ENCODE results near the gene INAFM2. TPM values are rescaled to one million over a fixed set of nuclear protein-coding genes. Genes with fewer than 3 reads are reported as not detected.

The INAFM2 gene
- total RNA-seq, 2 donors from 2014 or later: 9.2 to 48.3 TPM

DNA sequence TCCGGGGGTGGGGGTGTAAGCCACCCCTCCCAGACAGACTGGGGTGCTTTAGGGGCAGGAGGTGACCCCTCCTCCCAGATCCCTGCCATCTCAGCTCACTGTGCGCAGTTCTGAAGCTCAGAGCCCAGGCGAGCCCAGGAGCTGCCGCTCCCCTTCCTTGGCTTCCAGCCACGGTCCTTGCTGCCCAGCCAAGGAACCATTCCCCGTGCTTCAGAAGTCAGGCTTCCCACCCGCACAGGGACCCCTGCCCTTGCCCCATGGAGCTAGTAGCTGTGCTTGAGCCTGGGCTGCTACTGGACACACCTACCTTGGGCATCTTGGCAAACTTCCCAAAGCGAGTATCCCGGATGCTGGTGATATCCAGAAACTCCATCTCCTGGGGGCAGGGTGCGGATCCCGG is 20.5 kb upstream of the INAFM2 start:
- ATAC-seq (no peak), DNase-seq (no peak)
- Mint-ChIP-seq H3K4me1 (peaks cover 17% of the 10 kb centered on the region), H3K27ac (no peak overlapping the region), H3K36me3 (ENCODE audit: low read depth) (no peaks in the 10 kb centered on the region), H3K27me3 (no peaks in the 10 kb centered on the region), H3K4me3 (no peak overlapping the region)
- no peaks in the 10 kb centered on the region for H3K9me3 ChIP-seq (ENCODE audit: control insufficient read depth, low read length, poor library complexity, severe bottlenecking)

DNA sequence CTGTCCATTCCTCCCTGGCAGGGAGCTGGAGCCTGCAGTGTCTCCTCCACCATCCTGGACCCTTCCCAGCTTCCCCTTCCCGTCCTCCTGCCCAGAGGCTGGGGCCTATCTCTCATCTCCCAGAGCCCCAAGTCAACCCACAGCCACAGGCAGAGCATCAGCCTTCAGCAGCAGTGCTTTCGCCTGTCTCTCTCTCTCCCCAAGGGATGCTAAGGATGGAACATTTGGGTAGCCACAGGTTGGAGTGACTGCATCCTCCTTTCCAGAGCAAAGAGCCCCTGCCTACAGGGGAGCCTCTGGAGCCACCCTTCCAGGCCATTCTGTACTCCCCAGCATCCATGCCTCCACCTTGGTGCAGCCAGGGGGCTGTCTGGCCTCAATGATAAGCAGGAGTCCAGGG is 19.9 kb upstream of the INAFM2 start:
- peak overlapping the region; percentile 41 for H3K4me3 Mint-ChIP-seq
- no peaks in the 10 kb centered on the region for H3K9me3 ChIP-seq (ENCODE audit: control insufficient read depth, low read length, poor library complexity, severe bottlenecking)
- no peak for DNase-seq
- peak overlapping the region; percentile 73 for H3K27ac Mint-ChIP-seq
- H3K27me3 Mint-ChIP-seq: no peaks in the 10 kb centered on the region
- H3K36me3 Mint-ChIP-seq (ENCODE audit: low read depth): no peaks in the 10 kb centered on the region
- no peak for ATAC-seq
- H3K4me1 Mint-ChIP-seq: peaks cover 17% of the 10 kb centered on the region

DNA sequence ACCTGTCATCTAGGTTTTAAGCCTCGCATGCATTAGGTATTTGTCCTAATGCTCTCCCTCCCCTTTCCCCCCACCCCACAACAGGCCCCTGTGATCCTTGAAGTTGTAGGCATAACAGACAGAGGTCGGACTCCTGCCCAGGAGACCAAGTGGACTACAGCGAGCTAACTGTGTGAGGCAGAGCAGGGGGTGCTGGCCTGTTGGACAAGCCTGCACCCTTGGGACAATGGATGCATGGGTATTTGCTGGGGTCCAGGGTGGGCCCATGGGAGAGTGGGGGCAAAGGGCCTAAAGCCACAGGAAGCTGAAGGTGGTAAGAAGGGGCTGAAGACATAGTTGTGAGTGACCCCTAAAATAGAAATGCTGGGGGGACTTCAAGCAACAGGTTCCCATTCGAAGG is 18.2 kb upstream of the INAFM2 start:
- no peaks in the 10 kb centered on the region for H3K9me3 ChIP-seq (ENCODE audit: control insufficient read depth, low read length, poor library complexity, severe bottlenecking)
- no peaks in the 10 kb centered on the region for H3K36me3 Mint-ChIP-seq (ENCODE audit: low read depth)
- H3K27ac Mint-ChIP-seq: no peak overlapping the region
- H3K4me3 Mint-ChIP-seq: peak overlapping the region; percentile 95
- ATAC-seq: no peak
- H3K4me1 Mint-ChIP-seq: peaks cover 30% of the 10 kb centered on the region
- DNase-seq: no peak
- H3K27me3 Mint-ChIP-seq: no peaks in the 10 kb centered on the region

DNA sequence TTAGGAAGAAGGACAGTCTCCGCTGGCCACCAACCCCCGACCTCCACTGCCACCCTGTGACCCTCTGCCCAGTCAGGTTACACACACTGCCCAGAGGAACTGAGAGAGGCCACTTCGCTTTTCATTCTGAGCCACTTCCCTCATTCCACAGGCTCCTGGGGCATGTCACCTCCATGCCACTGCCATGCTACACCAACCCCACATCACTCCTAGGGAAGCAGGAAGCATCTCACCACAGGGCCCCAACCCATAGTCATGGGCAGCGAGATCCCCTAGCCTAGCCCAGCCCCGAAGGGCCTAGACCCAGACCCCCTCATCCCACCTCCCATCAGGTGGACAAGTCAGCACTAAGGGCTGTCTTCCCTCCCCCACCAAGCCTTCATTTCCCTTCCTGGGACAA is 17.1 kb upstream of the INAFM2 start:
- peak overlapping the region; percentile 90 for H3K27ac Mint-ChIP-seq
- DNase-seq (no peak), ATAC-seq (no peak)
- H3K36me3 Mint-ChIP-seq (ENCODE audit: low read depth): no peaks in the 10 kb centered on the region
- peaks cover 30% of the 10 kb centered on the region for H3K4me1 Mint-ChIP-seq
- no peaks in the 10 kb centered on the region for H3K9me3 ChIP-seq (ENCODE audit: control insufficient read depth, low read length, poor library complexity, severe bottlenecking)
- no peaks in the 10 kb centered on the region for H3K27me3 Mint-ChIP-seq
- H3K4me3 Mint-ChIP-seq: peak overlapping the region; percentile 95

DNA sequence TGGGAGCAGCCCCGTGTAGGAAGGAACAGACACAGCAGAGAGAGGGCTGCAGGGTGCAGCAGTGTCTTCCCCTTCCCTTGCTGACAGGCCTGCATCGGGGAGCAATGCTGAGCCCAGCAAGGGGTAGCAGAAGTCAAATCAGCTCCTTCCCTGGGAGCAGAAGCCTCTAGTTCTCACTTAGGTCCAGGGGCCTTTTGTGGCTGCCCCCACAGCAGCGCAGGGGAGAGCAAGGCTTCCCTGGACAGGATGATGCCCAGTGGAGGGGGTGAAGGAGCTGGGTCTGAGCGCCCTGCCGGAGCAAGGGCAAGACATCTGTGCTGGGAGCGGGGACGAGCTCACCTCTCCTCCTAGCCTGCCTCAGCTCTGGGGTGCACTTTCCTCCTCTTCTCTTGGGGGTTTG is 16.6 kb upstream of the INAFM2 start:
- Mint-ChIP-seq H3K27me3 (no peaks in the 10 kb centered on the region), H3K4me1 (peaks cover 30% of the 10 kb centered on the region), H3K36me3 (ENCODE audit: low read depth) (no peaks in the 10 kb centered on the region), H3K4me3 (peak overlapping the region; percentile 95), H3K27ac (peak overlapping the region; percentile 90)
- ATAC-seq (no peak), DNase-seq (no peak)
- H3K9me3 ChIP-seq (ENCODE audit: control insufficient read depth, low read length, poor library complexity, severe bottlenecking): no peaks in the 10 kb centered on the region

DNA sequence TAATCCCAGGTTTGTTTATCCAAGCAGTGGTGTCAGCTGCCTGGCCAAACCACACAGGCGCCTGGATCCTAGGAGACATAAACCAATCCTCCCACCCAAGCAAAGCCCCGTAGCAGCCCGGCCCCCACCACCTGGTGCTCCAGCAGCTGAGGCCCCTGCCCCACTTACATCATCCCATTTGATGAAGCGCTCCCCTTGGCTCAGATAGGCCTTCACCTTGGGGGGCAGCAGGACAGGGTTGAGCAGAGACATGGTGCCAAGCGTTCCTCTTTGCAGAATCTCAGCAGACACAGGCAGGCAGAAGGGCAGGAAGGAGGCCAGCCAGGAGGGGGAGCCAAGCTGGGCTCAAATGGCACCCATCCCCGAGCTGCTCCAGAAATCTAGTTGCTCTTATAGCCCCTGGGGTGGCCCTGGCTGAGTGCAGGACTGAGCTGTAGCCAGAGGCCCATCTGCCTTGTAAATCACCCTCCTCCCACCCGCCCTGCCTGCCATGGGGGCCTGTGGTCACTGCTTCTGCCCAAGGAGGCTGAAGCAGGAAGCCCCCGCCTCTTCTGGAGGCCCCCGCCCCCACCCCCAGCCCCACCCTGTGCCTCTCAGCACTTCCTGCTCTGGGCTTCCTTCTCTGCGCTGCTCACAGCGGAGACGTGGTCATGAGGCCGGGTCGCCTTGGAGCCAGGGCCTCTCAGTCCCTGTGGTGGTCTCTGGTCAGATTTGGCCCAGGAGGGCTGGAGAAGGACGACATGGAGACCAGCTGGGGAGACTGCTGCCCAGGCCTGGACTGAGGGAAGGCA is 15.9 kb upstream of the INAFM2 start, which contains the start of gene PLCB2:
Gene PLCB2 (minus strand): TSS at position 515 of the 791 bp plus-strand sequence. CDS start 263 bp downstream, at position 252.
- no peaks in the 10 kb centered on the region for H3K36me3 Mint-ChIP-seq (ENCODE audit: low read depth)
- no peaks in the 10 kb centered on the region for H3K27me3 Mint-ChIP-seq
- H3K4me1 Mint-ChIP-seq: peaks cover 30% of the 10 kb centered on the region
- H3K4me3 Mint-ChIP-seq: peak within 1 kb of the TSS; percentile 95
- H3K27ac Mint-ChIP-seq: peak within 1 kb of the TSS; percentile 90
- peak; percentile 84 for ATAC-seq
- no peaks in the 10 kb centered on the region for H3K9me3 ChIP-seq (ENCODE audit: control insufficient read depth, low read length, poor library complexity, severe bottlenecking)
- peak; percentile 43 to 52 (median 50) for DNase-seq

DNA sequence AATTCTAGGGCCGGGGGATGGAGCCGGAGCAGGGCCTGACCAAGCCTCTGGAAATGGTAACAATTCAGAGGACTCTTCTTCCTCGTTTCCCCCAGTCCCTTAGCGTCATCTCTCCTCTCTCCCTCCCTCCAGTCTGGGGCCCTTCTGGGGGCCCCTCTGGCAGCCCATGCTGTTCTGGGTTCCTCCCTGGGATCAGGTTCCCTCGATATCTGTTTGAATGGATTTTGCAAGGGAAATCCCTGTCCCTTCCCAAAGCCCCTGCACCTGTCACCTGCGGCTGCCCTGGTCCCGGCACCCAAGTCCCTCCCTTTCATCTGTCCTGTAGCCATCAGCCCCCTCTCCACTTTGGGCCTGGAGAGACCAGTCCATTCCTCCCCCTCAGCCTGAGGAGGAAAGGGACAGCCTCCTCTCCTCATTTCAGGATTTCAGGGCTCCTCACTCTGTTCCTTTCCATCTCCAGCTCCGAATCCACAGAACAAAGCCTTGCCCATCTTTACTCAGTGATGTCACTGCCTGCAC is 14.1 kb upstream of the INAFM2 start:
- Mint-ChIP-seq H3K27ac (peak overlapping the region; percentile 90), H3K4me3 (peak overlapping the region; percentile 95), H3K36me3 (ENCODE audit: low read depth) (no peaks in the 10 kb centered on the region), H3K27me3 (no peaks in the 10 kb centered on the region), H3K4me1 (peaks cover 25% of the 10 kb centered on the region)
- no peaks in the 10 kb centered on the region for H3K9me3 ChIP-seq (ENCODE audit: control insufficient read depth, low read length, poor library complexity, severe bottlenecking)
- DNase-seq (no peak), ATAC-seq (no peak)

DNA sequence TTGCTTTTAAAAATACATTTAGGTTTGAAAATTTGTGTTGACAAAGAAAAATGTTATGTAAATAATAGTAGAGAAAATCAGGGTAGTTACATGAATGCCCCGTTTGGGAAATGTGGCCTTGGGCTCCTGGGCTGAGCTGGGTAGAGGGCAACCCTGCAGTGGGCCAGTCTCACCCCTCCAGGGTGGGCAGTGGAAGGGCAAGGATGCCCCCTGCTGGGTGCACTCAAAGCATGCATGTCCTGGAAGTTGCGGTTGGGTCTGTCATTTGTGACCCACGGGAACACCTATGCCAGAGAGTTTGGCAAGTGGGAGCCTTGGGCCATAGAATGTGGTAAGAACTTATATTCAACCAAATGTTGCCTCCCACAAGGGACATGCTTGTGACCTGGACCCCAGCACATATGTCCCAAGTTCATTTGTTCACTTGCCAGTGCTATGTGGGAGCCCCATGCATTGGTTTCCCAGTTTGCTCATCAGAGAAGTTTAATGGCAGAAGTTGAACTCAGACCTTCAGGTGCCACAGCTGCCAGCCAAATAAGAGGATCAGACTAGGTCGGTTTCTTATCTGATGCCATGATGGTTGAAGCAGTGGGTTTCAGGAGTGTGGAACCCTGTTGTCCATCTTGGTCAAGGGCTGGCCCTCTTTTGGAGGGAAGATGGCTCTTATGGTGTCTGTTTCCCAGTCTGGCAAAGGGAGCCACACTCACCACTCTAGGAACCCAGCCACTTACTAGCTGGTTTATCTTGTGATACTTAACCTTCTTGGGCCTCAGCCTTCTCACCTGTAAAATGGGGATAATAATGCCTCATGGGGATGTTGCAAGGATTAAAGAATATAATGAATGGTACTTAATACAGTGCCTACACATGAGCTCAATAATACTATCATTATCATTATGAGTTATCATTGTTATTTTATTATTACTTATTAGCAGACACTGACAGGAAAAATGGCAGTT is 13.2 kb upstream of the INAFM2 start:
- Mint-ChIP-seq H3K27me3 (peaks cover under 1% of the 10 kb centered on the region), H3K4me1 (peaks cover 24% of the 10 kb centered on the region)

DNA sequence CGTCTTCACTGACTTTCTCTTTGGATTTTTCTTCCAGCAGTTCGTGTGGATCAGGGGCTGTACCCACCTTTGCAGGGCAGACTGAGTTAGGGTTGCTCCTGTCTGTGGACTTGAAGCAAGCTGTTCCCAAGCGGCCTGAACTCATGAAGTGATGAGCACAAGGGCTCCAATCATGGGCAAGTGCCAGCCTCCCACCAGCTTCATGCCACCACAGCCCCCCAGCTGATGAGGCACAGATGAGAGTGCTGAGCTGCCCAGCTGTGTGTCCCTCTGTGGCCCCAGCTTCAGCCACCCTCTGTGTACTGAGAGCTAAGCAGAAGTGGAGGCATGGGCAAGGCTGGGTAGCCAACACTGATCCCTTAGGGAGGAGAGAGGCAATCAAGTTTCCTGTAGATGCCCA is 12.5 kb upstream of the INAFM2 start:
- H3K27ac Mint-ChIP-seq: peak overlapping the region; percentile 79
- H3K4me1 Mint-ChIP-seq: peaks cover 24% of the 10 kb centered on the region

More for the DNA sequence above, 13.2 kb upstream of the INAFM2 start:
- H3K27ac Mint-ChIP-seq: peak overlapping the region; percentile 90
- H3K4me3 Mint-ChIP-seq: peak overlapping the region; percentile 75
- DNase-seq (peak; percentile 29 to 48 (median 36)), ATAC-seq (no peak)
- no peaks in the 10 kb centered on the region for H3K36me3 Mint-ChIP-seq (ENCODE audit: low read depth)
- no peaks in the 10 kb centered on the region for H3K9me3 ChIP-seq (ENCODE audit: control insufficient read depth, low read length, poor library complexity, severe bottlenecking)

DNA sequence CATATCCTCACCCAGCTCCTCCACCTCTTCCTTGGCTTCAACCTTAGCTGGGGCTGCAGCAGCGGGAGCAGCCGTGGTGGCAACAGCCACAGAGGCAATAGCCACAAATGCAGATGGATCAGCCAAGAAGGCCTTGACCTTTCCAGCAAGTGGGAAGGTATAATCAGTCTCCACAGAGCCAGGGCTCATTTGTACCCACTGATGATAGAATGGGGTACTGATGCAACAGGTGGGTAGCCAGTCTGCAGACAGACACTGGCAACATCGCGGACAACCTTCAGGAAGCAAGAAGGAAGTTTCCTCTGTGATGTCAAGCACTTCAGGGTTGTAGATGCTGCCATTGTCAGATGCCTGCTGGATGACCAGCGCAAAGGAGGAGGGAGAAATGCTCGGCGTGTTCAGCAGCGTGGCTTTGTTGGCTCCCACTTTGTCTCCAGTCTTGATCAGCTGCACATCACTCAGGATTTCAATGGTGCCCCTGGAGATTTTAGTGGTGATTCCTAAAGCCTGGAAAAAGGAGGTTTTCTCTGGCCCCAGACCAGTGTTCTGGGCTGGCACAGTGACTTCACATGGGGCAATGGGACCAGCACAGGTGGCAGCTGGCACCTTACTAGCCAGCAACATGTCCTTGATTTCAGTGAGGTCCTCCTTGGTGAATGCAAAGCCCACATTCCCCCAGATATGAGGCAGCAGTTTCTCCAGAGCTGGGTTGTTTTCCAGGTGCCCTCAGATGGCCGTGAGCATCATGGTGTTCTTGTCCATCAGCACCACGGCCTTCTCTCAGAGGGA is 10.9 kb upstream of the INAFM2 start:
- no peak for ATAC-seq
- peaks cover 15% of the 10 kb centered on the region for H3K4me1 Mint-ChIP-seq
- H3K36me3 Mint-ChIP-seq (ENCODE audit: low read depth): no peaks in the 10 kb centered on the region
- H3K27ac Mint-ChIP-seq: no peak overlapping the region
- H3K9me3 ChIP-seq (ENCODE audit: control insufficient read depth, low read length, poor library complexity, severe bottlenecking): no peaks in the 10 kb centered on the region
- no peak for DNase-seq
- H3K27me3 Mint-ChIP-seq: peaks cover 22% of the 10 kb centered on the region
- no peak overlapping the region for H3K4me3 Mint-ChIP-seq

More for the DNA sequence above, 12.5 kb upstream of the INAFM2 start:
- Mint-ChIP-seq H3K27me3 (peaks cover 8% of the 10 kb centered on the region), H3K4me3 (no peak overlapping the region), H3K36me3 (ENCODE audit: low read depth) (no peaks in the 10 kb centered on the region)
- ATAC-seq: no peak
- no peaks in the 10 kb centered on the region for H3K9me3 ChIP-seq (ENCODE audit: control insufficient read depth, low read length, poor library complexity, severe bottlenecking)
- no peak for DNase-seq

DNA sequence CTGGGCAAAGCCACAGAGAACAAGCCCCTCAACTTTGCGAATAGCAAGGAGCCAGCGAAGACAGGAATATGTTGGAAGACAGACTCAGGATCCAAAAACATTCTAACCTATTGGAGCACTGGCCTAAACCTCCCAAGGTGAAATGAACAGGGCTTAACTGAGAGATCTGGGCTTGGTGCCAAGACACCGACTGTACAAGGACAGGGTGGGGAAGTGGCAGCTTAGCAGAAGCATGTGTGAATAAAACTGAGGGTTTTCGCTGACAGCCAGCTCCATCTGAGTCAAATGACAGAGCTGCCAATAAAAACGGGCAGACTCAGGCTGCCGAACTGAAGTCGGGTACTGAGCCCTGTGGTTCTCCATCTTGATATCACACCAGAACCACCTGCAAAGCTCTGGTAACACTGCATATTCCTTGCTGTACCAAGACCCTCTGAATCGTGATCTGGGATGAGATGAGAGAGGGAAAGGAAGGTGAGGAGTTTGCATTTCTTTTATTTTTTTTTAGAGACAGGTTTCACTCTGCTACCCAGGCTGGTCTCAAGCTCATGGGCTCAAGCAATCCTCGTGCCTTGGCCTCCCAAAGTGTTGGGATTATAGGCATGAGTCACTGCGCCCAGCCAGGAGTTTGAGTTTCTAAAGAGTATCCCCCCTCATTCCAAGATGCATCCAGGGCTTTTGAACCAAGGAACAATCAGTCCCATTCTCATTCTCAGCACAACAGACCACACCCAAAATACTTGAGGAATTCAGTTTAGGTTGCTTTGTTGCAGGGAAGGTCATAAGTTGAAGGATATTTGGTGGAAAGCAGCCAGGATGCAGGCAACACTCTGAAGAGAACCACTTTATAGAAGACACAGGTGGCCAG is 9.7 kb upstream of the INAFM2 start:
- no peaks in the 10 kb centered on the region for H3K9me3 ChIP-seq (ENCODE audit: control insufficient read depth, low read length, poor library complexity, severe bottlenecking)
- H3K36me3 Mint-ChIP-seq (ENCODE audit: low read depth): no peaks in the 10 kb centered on the region
- H3K27ac Mint-ChIP-seq: no peak overlapping the region
- H3K4me3 Mint-ChIP-seq: no peak overlapping the region
- peaks cover 14% of the 10 kb centered on the region for H3K4me1 Mint-ChIP-seq
- DNase-seq (no peak), ATAC-seq (no peak)
- H3K27me3 Mint-ChIP-seq: peaks cover 22% of the 10 kb centered on the region
